Smooth muscle cell (in vitro differentiated cells): ENCODE measurements around the gene RNF225. TPM values are rescaled to one million over a fixed set of nuclear protein-coding genes. Genes with fewer than 3 reads are reported as not detected.

Experiments used
- DNase-seq: peaks from one replicate; lab custom pipeline; 2025; ENCODE audit not compliant: unreplicated experiment; lab: John Stamatoyannopoulos, UW
- H2AFZ ChIP-seq: fragments of 200-600 bp; sonication (generic); 2 replicates; pipeline ENCODE4 v1.6.0; 2016; ENCODE audit warnings: antibody characterized with exemption, low read depth, mild to moderate bottlenecking
- H3F3A ChIP-seq: fragments of 200-600 bp; sonication (generic); 2 replicates; pipeline ENCODE4 v1.6.0; 2017; ENCODE audit warnings: antibody characterized with exemption, low read depth
- H3K27ac ChIP-seq: fragments of 200-600 bp; sonication (generic); 2 replicates; pipeline ENCODE4 v1.5.1; 2016; ENCODE audit warnings: low read depth, mild to moderate bottlenecking
- H3K27me3 ChIP-seq: fragments of 200-600 bp; sonication (generic); 2 replicates; pipeline ENCODE4 v1.6.1; 2016; ENCODE audit warnings: low read depth, mild to moderate bottlenecking
- H3K36me3 ChIP-seq: fragments of 200-600 bp; sonication (generic); 2 replicates; pipeline ENCODE4 v1.5.1; 2016; ENCODE audit warnings: low read depth
- H3K4me1 ChIP-seq: fragments of 200-600 bp; sonication (generic); 2 replicates; pipeline ENCODE4 v1.5.1; 2016; ENCODE audit warnings: low read depth
- H3K4me2 ChIP-seq: fragments of 200-600 bp; sonication (generic); 2 replicates; pipeline ENCODE4 v1.6.0; 2016; ENCODE audit warnings: mild to moderate bottlenecking
- H3K4me3 ChIP-seq: fragments of 200-600 bp; sonication (generic); 2 replicates; pipeline ENCODE4 v1.5.1; 2016; ENCODE audit warnings: mild to moderate bottlenecking
- H3K79me2 ChIP-seq: fragments of 200-600 bp; sonication (generic); 2 replicates; pipeline ENCODE4 v1.6.0; 2016; ENCODE audit warnings: low read depth, mild to moderate bottlenecking
- H3K9ac ChIP-seq: fragments of 200-600 bp; sonication (generic); 2 replicates; pipeline ENCODE4 v1.6.0; 2016; ENCODE audit warnings: low read depth
- H3K9me3 ChIP-seq: fragments of 200-600 bp; sonication (generic); replicated peaks from 2 replicates; pipeline ENCODE4 v1.5.1; 2016; ENCODE audit warnings: low read depth
- H4K20me1 ChIP-seq: fragments of 200-600 bp; sonication (generic); 2 replicates; pipeline ENCODE4 v1.6.0; 2016; ENCODE audit warnings: low read depth
- WGBS: methylation state at CpG from one replicate; pipeline ENCODE4 v1.1.7; 2016; ENCODE audit warnings: low lambda C conversion rate; 5-methylcytosine and 5-hydroxymethylcytosine counted together
- polyA plus RNA-seq: library from polyadenylated mRNA; unstranded; fragments of >200 nt; fragmentation: Nextera tagmentation; extraction: Ambion mirVana; gene quantifications from 2 replicates; pipeline ENCODE4 v1.2.1, GENCODE V29; 2016
- total RNA-seq: library from RNA; depleted of rRNA; stranded (reverse); fragments of >200 nt; gene quantifications from 2 replicates; pipeline ENCODE4 v1.2.3, GENCODE V29; 2014
- TF ChIP-seq, protein P1 (sequence below): fragments of 200-600 bp; sonication (generic); IDR thresholded peaks from 2 replicates; pipeline ENCODE4 v1.5.1; 2017; ENCODE audit warnings: borderline replicate concordance, mild to moderate bottlenecking, antibody characterized with exemption; ENCODE audit not compliant: insufficient read depth, poor library complexity, severe bottlenecking

RNF225 gene
- total and polyA plus RNA-seq, 2 experiments from 2014 or later = 0.96 TPM; not detected in 1

DNA sequence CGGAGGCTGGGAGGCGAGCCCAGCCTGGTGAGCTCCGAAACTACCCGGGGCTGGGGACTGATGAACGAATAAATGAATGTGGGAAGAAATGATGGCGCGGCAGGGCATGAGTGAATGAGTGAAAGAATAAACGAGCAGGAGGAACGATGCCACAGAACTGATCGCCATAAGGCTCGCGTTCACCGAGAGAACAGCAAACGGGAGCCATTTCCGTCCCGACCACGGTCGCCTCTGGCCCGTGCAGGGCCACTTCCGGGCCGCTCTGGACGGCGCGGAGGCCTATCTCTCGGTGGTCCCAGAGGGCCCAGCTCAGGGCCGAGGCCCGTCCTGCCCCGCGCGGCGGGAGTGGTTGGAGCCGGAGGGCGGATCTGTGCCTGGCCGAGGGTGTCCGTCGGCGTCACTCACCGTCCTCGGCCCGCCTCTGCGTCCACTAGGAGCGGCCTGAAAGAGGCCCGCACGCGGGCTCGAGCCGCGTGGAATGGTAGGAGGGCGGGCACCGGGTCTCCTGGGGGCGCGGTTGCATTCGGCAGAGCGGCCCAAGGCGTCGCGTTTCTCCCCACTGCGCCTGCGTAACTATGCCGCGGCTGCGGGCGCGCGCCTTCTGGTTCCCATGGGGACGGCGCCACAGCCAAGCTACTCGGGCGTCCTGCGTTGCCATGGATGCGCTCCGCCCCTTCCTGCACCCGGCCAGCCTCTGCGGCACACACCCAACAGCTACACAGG is 33.0 kb upstream of the RNF225 start, which contains the start of gene ZNF497:
ZNF497 (minus strand) TSS at position 480 of the 723 bp plus-strand sequence. CDS start 5,116 bp downstream, outside the sequence.
- peak within 1 kb of the TSS; percentile 74 for H3K9ac ChIP-seq
- under 1% methylated on average over 73 of the region's 74 CpGs for WGBS
- H3K4me3 ChIP-seq = peak within 1 kb of the TSS; percentile 65
- peak within 1 kb of the TSS; percentile 82 for H3K27ac ChIP-seq
- peak; percentile 89 for DNase-seq
- no peaks in the 10 kb centered on the region for H4K20me1 ChIP-seq
- H3F3A ChIP-seq = no peaks in the 10 kb centered on the region
- no peaks in the 10 kb centered on the region for H3K36me3 ChIP-seq
- no peaks in the 10 kb centered on the region for H3K27me3 ChIP-seq
- peak within 1 kb of the TSS; percentile 83 for H3K4me2 ChIP-seq
- H3K9me3 ChIP-seq = no peaks in the 10 kb centered on the region
- peaks cover 7% of the 10 kb centered on the region for H3K4me1 ChIP-seq
- H3K79me2 ChIP-seq = no peaks in the 10 kb centered on the region
- TF ChIP-seq, protein P1, sequence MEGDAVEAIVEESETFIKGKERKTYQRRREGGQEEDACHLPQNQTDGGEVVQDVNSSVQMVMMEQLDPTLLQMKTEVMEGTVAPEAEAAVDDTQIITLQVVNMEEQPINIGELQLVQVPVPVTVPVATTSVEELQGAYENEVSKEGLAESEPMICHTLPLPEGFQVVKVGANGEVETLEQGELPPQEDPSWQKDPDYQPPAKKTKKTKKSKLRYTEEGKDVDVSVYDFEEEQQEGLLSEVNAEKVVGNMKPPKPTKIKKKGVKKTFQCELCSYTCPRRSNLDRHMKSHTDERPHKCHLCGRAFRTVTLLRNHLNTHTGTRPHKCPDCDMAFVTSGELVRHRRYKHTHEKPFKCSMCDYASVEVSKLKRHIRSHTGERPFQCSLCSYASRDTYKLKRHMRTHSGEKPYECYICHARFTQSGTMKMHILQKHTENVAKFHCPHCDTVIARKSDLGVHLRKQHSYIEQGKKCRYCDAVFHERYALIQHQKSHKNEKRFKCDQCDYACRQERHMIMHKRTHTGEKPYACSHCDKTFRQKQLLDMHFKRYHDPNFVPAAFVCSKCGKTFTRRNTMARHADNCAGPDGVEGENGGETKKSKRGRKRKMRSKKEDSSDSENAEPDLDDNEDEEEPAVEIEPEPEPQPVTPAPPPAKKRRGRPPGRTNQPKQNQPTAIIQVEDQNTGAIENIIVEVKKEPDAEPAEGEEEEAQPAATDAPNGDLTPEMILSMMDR = no peak
- H2AFZ ChIP-seq = peak within 1 kb of the TSS; percentile 64

DNA sequence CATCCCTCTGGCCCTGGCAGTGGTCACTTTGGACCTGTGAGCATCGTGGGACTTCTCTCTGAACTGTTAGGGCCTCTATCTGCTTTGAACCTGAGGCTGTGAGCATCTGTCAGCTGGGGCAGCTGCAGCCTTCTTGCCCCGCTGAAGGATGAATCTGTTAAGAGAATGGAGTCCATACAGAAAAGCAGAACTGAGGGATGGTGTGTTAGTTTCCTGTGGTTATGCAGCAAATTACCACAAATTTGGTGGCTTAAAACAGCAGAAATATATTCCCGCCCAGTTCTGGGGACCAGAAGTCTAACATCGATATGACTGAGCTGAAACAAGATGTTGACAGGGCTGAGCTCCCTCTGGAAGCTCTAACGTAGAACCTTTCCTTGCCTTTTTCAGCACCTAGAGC is 31.3 kb upstream of the RNF225 start:
- Histone ChIP-seq H3K4me3 (no peak overlapping the region), H3F3A (no peaks in the 10 kb centered on the region), H3K27me3 (no peaks in the 10 kb centered on the region), H3K9me3 (no peaks in the 10 kb centered on the region), H3K9ac (no peak overlapping the region), H3K4me1 (peaks cover 7% of the 10 kb centered on the region), H3K27ac (no peak overlapping the region), H2AFZ (no peak overlapping the region), H4K20me1 (no peaks in the 10 kb centered on the region), H3K36me3 (no peaks in the 10 kb centered on the region), H3K4me2 (no peak overlapping the region), H3K79me2 (no peaks in the 10 kb centered on the region)
- 92% methylated on average over 5 of the region's 5 CpGs for WGBS
- TF ChIP-seq, protein P1 = no peak
- DNase-seq = no peak

DNA sequence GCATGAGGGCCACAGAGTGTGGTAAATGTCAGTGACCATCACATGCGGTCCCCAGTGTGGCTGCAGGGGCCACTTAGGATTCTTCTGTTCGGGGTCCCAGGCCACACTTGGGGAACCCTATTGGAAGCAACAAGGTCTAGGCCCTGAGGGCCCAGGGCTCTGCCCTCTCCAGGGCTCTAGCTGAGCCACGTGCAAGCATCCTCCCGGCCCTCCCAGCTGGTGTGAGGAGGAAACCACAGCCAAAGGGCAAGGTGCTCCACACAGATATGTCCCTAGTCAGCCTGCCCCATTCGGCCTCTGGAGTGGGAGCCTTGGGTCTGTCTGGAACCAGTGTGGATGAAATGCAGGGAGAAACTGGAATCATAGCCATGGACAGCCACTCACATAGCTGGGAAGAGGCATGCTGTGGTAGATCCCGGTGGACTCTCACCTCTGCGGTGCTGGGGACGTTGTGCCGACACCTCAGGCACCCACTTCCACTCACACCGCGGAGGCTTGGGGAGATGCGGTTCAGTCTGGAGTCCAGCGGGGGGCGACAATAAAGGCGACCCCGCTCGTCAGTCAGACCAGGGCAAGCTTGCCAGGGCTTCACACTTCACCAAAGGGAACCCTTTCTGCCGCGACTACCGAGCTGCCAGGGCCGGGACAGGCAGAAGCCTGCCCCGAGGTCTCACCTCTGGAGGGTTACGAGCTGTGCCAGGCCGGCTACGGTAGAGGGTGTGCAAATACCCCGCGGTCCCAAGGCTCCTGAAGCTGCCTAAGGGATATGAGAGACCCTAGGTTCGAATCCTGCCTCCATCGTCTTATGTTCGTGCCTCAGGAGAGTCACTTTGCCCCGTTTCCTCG is 28.6 kb upstream of the RNF225 start:
- Histone ChIP-seq H3K9ac (no peak overlapping the region), H3F3A (no peaks in the 10 kb centered on the region), H3K27me3 (no peaks in the 10 kb centered on the region), H3K27ac (no peak overlapping the region), H2AFZ (no peak overlapping the region), H3K9me3 (no peaks in the 10 kb centered on the region), H3K4me1 (peaks cover under 1% of the 10 kb centered on the region), H3K4me2 (no peak overlapping the region), H3K4me3 (no peak overlapping the region), H3K79me2 (no peaks in the 10 kb centered on the region), H3K36me3 (no peaks in the 10 kb centered on the region), H4K20me1 (no peaks in the 10 kb centered on the region)
- 95% methylated on average over 32 of the region's 32 CpGs for WGBS
- no peak for DNase-seq
- TF ChIP-seq, protein P1 = no peak
